NCI-H226 (cell line): ENCODE measurements around the gene SLIT2.

Source experiments
- DNase-seq: peaks from one replicate; pipeline ENCODE4 v3.0.0-alpha.2; 2015

The SLIT2 gene

GRCh38 chr4:20251796-20252655 is at the start of gene SLIT2:
Gene SLIT2 (plus strand): TSS chr4:20251905. CDS start chr4:20253816, 1,911 bp downstream.
- peak; percentile 54 for DNase-seq

GRCh38 chr4:20203508-20203907 is 48.2 kb upstream of the SLIT2 start:
- peak; percentile 54 for DNase-seq

GRCh38 chr4:20217521-20217920 is 34.2 kb upstream of the SLIT2 start:
- DNase-seq, result no peak

GRCh38 chr4:20217951-20218350 is 33.8 kb upstream of the SLIT2 start:
- DNase-seq, result no peak

- DNase-seq, result no peak
Measured at GRCh38 chr4:20219521-20219920, 32.2 kb upstream of the SLIT2 start.

GRCh38 chr4:20237894-20238537 is 13.7 kb upstream of the SLIT2 start:
- DNase-seq, result no peak

- DNase-seq, result peak; percentile 55
Measured at GRCh38 chr4:20248155-20248558, 3.5 kb upstream of the SLIT2 start.

- no peak for DNase-seq
Measured at GRCh38 chr4:20249333-20249732, 2.4 kb upstream of the SLIT2 start.

- DNase-seq, result no peak
Measured at GRCh38 chr4:20251031-20251795, 492 bp upstream of the SLIT2 start.

- DNase-seq, result no peak
Measured at GRCh38 chr4:20252656-20253282, 1.1 kb downstream of the SLIT2 start.

GRCh38 chr4:20253283-20253734 is 1.6 kb downstream of the SLIT2 start:
- no peak for DNase-seq

GRCh38 chr4:20253735-20254409 is 2.2 kb downstream of the SLIT2 start:
- peak; percentile 8 for DNase-seq

GRCh38 chr4:20254511-20255250 is 3.0 kb downstream of the SLIT2 start:
- DNase-seq, result no peak

- DNase-seq, result no peak
Measured at GRCh38 chr4:20255251-20255586, 3.5 kb downstream of the SLIT2 start.

- DNase-seq, result no peak
Measured at GRCh38 chr4:20255823-20256222, 4.1 kb downstream of the SLIT2 start.

- no peak for DNase-seq
Measured at GRCh38 chr4:20256381-20256881, 4.7 kb downstream of the SLIT2 start.

GRCh38 chr4:20259707-20260106 is 8.0 kb downstream of the SLIT2 start:
- DNase-seq, result peak; percentile 58

GRCh38 chr4:20260821-20261220 is 9.1 kb downstream of the SLIT2 start:
- peak; percentile 66 for DNase-seq

GRCh38 chr4:20262221-20262620 is 10.5 kb downstream of the SLIT2 start:
- DNase-seq, result no peak

GRCh38 chr4:20264688-20265087 is 13.0 kb downstream of the SLIT2 start:
- DNase-seq, result peak; percentile 25

- DNase-seq, result peak; percentile 23
Measured at GRCh38 chr4:20265726-20266125, 14.0 kb downstream of the SLIT2 start.
